ENCODE results near the gene MPND. TPM values are rescaled to one million over a fixed set of nuclear protein-coding genes. Genes with fewer than 3 reads are reported as not detected.

The MPND gene
- total RNA-seq, 2 experiments from 2014 or later: 10.3 to 11.0 TPM

DNA sequence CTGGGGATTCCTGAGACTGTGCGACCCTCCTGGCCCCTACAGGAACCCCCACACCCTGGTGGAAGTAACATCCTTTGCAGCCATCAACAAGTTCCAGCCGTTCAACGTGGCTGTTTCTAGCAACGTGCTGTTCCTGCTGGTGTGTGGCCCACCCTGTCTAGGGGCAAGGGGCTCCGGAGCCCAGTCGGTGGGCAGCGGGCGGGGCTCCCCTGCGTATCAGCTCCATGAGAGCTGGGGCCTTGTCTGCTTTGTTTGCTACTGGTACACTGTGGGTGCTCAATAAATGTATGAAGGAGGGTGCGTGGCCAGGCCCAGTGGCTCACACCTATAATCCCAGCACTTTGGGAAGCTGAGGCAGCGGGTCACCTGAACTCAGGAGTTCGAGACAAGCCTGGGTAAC, 10.9 kb downstream of the MPND start:
- H3K4me1 ChIP-seq (ENCODE audit: insufficient read depth, low read length): no peaks in the 10 kb centered on the region
- DNase-seq (peak in 1 of 14 experiments; percentile 13), ATAC-seq (ENCODE audit: poor library complexity) (no peak)
- Mint-ChIP-seq H3K36me3 (ENCODE audit: low read depth) (peaks cover 4% of the 10 kb centered on the region), H3K4me3 (no peak overlapping the region), H3K27me3 (no peaks in the 10 kb centered on the region), H3K27ac (no peak overlapping the region), H3K9me3 (no peaks in the 10 kb centered on the region), H3K4me1 (ENCODE audit: low read depth) (no peaks in the 10 kb centered on the region)
- ChIA-PET CTCF (no interaction called here), POLR2A (no interaction called here)
- H3K9me3 ChIP-seq (ENCODE audit: control insufficient read depth in 1 of 2, insufficient read depth in 1 of 2, low read length in 2 of 2): no peaks in the 10 kb centered on the region
- peaks cover 20% of the 10 kb centered on the region for H3K36me3 ChIP-seq (ENCODE audit: insufficient read depth, low read length)
- intact Hi-C loops (cut with DNase I, micrococcal nuclease): no loop called here
- H3K27ac ChIP-seq (ENCODE audit: low read depth in 1 of 2, low read length in 2 of 2): no peak overlapping the region
- TF ChIP-seq, protein P1, sequence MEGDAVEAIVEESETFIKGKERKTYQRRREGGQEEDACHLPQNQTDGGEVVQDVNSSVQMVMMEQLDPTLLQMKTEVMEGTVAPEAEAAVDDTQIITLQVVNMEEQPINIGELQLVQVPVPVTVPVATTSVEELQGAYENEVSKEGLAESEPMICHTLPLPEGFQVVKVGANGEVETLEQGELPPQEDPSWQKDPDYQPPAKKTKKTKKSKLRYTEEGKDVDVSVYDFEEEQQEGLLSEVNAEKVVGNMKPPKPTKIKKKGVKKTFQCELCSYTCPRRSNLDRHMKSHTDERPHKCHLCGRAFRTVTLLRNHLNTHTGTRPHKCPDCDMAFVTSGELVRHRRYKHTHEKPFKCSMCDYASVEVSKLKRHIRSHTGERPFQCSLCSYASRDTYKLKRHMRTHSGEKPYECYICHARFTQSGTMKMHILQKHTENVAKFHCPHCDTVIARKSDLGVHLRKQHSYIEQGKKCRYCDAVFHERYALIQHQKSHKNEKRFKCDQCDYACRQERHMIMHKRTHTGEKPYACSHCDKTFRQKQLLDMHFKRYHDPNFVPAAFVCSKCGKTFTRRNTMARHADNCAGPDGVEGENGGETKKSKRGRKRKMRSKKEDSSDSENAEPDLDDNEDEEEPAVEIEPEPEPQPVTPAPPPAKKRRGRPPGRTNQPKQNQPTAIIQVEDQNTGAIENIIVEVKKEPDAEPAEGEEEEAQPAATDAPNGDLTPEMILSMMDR (IDR thresholded peaks at IDR 0.05): no peak
- no peak overlapping the region for H3K4me3 ChIP-seq (ENCODE audit: low read length)
- no peaks in the 10 kb centered on the region for H3K27me3 ChIP-seq (ENCODE audit: control insufficient read depth in 1 of 2, insufficient read depth in 2 of 2, low read length in 2 of 2)

DNA sequence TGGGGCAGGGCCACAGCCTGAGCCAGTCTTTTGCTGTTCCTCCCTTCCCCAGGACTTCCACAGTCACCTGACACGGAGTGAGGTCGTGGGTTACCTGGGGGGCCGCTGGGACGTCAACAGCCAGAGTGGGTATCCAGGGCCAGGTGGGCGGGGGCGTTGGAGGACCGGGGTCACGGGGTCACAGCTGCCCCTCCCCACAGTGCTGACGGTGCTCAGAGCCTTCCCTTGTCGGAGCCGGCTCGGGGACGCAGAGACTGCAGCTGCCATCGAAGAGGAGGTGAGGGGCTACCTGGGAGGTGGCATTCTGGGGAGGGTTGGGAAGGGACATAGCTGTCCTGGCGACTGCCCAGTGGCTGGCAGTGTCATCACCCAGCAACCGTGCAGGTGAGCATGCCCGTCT, 11.5 kb downstream of the MPND start:
- no peak overlapping the region for H3K27ac ChIP-seq (ENCODE audit: low read depth in 1 of 2, low read length in 2 of 2)
- H3K9me3 ChIP-seq (ENCODE audit: control insufficient read depth in 1 of 2, insufficient read depth in 1 of 2, low read length in 2 of 2): no peaks in the 10 kb centered on the region
- Mint-ChIP-seq H3K36me3 (ENCODE audit: low read depth) (peaks cover 4% of the 10 kb centered on the region), H3K27me3 (no peaks in the 10 kb centered on the region), H3K4me1 (ENCODE audit: low read depth) (no peaks in the 10 kb centered on the region), H3K4me3 (no peak overlapping the region), H3K9me3 (no peaks in the 10 kb centered on the region), H3K27ac (no peak overlapping the region)
- H3K4me3 ChIP-seq (ENCODE audit: low read length): no peak overlapping the region
- ChIA-PET CTCF (interaction anchor here (0.7 kb wide), 1 partner anchor 12 kb away, joined by 4 read pairs; no protein-coding TSS in a partner anchor), POLR2A (interaction anchor here (0.7 kb wide), 1 partner anchor 35 kb away, joined by 4 read pairs; no protein-coding TSS in a partner anchor)
- H3K36me3 ChIP-seq (ENCODE audit: insufficient read depth, low read length): peaks cover 23% of the 10 kb centered on the region
- ATAC-seq (ENCODE audit: poor library complexity): no peak
- H3K27me3 ChIP-seq (ENCODE audit: control insufficient read depth in 1 of 2, insufficient read depth in 2 of 2, low read length in 2 of 2): no peaks in the 10 kb centered on the region
- intact Hi-C loops (cut with DNase I, micrococcal nuclease): no loop called here
- TF ChIP-seq, protein P1 (IDR thresholded peaks at IDR 0.05): no peak
- DNase-seq: peak in 1 of 14 experiments; percentile 25
- no peaks in the 10 kb centered on the region for H3K4me1 ChIP-seq (ENCODE audit: insufficient read depth, low read length)

DNA sequence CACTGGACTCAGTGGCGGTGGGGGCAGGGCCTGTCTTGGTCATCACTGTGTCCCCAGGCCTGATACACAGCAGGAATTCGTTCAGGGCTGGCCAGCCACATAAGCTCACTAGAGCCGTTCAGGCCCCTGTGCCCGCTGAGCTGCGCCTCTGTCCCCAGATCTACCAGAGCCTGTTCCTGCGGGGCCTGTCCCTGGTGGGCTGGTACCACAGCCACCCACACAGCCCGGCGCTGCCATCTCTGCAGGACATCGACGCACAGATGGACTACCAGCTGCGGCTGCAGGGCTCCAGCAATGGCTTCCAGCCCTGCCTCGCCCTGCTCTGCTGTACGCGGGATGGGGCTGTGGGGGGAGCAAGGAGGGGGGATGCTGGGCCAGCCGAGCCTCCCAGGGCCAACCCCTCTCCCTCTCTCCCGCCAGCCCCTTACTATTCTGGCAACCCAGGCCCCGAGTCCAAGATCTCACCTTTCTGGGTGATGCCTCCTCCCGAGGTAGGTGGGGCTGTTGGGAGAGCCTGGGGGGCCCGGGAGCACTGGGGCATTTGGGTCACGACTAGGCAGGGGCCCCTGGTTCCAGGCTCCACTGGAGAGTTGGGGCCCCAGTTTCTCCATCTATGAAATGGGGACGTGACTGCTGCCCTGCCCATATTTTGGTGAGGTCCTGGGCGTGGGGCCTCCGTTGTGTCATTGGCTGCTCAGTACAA, 13.9 kb downstream of the MPND start:
- Mint-ChIP-seq H3K4me1 (ENCODE audit: low read depth) (no peaks in the 10 kb centered on the region), H3K9me3 (no peaks in the 10 kb centered on the region), H3K27ac (no peak overlapping the region), H3K36me3 (ENCODE audit: low read depth) (peaks cover 20% of the 10 kb centered on the region), H3K27me3 (no peaks in the 10 kb centered on the region), H3K4me3 (no peak overlapping the region)
- DNase-seq (peak in 1 of 14 experiments; percentile 13), ATAC-seq (ENCODE audit: poor library complexity) (no peak)
- Histone ChIP-seq H3K27me3 (ENCODE audit: control insufficient read depth in 1 of 2, insufficient read depth in 2 of 2, low read length in 2 of 2) (no peaks in the 10 kb centered on the region), H3K36me3 (ENCODE audit: insufficient read depth, low read length) (peaks cover 44% of the 10 kb centered on the region), H3K9me3 (ENCODE audit: control insufficient read depth in 1 of 2, insufficient read depth in 1 of 2, low read length in 2 of 2) (no peaks in the 10 kb centered on the region), H3K4me3 (ENCODE audit: low read length) (no peak overlapping the region), H3K4me1 (ENCODE audit: insufficient read depth, low read length) (no peaks in the 10 kb centered on the region), H3K27ac (ENCODE audit: low read depth in 1 of 2, low read length in 2 of 2) (no peak overlapping the region)
- intact Hi-C loops (cut with DNase I, micrococcal nuclease): no loop called here
- ChIA-PET CTCF (interaction anchor here (1.9 kb wide), 1 partner anchor 13 kb away, joined by 5 read pairs; no protein-coding TSS in a partner anchor), POLR2A (no interaction called here)
- TF ChIP-seq, protein P1 (IDR thresholded peaks at IDR 0.05): no peak
